Measurements from ENCODE around the gene FAM107A. TPM values are rescaled to one million over a fixed set of nuclear protein-coding genes. Genes with fewer than 3 reads are reported as not detected.
A peak's percentile ranks its signal among the peaks of the same experiment; 100 is the strongest.

Gene FAM107A
- total and polyA plus RNA-seq, 2 experiments from 2014 or later = 1.0 to 1.1 TPM

DNA sequence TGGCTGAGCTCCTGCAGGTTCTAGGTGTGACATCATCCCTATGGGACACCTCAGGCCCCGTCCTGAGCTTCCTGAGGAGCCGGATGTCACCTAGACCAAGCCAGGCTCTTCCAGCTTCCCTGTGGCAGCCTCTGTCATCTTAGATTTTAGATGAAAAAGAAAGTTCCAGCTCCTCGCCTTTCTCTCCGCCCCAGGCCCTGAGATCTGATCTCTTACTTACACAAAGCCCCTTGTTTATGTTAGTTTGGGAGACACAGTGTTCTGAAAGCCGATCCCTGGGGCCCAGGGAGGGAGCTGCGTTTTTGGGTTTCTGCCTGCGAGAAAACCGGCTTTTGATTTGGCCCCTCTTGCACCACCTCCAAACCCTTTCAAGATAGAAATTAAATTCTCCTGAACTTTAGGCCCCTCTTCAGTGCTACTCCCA, 40.2 kb upstream of the FAM107A start:
- Histone ChIP-seq H3K36me3 (ENCODE audit: insufficient read depth) (no peaks in the 10 kb centered on the region), H3K27ac (ENCODE audit: low read depth) (no peak overlapping the region), H3K27me3 (ENCODE audit: insufficient read depth) (no peaks in the 10 kb centered on the region), H3K79me2 (replicated peaks; ENCODE audit: insufficient read depth) (no peaks in the 10 kb centered on the region), H3F3A (replicated peaks; ENCODE audit: low read depth) (no peaks in the 10 kb centered on the region), H3K4me3 (no peak overlapping the region), H3K9me2 (ENCODE audit: insufficient read depth) (no peaks in the 10 kb centered on the region), H3K4me2 (no peak overlapping the region), H3K4me1 (ENCODE audit: insufficient read depth) (no peaks in the 10 kb centered on the region), H2AFZ (peak overlapping the region; percentile 63; the same call in 1 of the 2 replicates), H4K20me1 (replicated peaks; ENCODE audit: insufficient read depth) (no peaks in the 10 kb centered on the region)
- Mint-ChIP-seq H3K27ac (no peak overlapping the region; the same call in 1 of the 2 replicates), H3K36me3 (ENCODE audit: low read depth) (no peaks in the 10 kb centered on the region), H3K27me3 (ENCODE audit: insufficient read depth, low read depth, poor library complexity) (peaks cover 12% of the 10 kb centered on the region), H3K4me3 (no peak overlapping the region), H3K4me1 (peaks cover 6% of the 10 kb centered on the region; the same call in 2 of the 3 replicates), H3K9me3 (no peaks in the 10 kb centered on the region; the same call in 2 of the 3 replicates)
- TF ChIP-seq STAT1 (IDR thresholded peaks at IDR 0.05; ENCODE audit: unreplicated experiment) (no peak), ZNF462 (CRISPR knock-in tag; IDR thresholded peaks at IDR 0.05) (no peak), CREB1 (CRISPR knock-in tag; IDR thresholded peaks at IDR 0.05; ENCODE audit: low read depth) (no peak)
- ATAC-seq (peak; percentile 48), DNase-seq (ENCODE audit: low spot score) (no peak)

GRCh38 chr3:58613236-58614132, 36.3 kb upstream of the FAM107A start:
- H3K9me3 Mint-ChIP-seq = no peaks in the 10 kb centered on the region
- Histone ChIP-seq H2AFZ (peak overlapping the region; percentile 43; the same call in 1 of the 2 replicates), H3F3A (replicated peaks; ENCODE audit: low read depth) (no peaks in the 10 kb centered on the region), H3K4me3 (no peak overlapping the region), H3K4me2 (no peak overlapping the region), H3K79me2 (replicated peaks; ENCODE audit: insufficient read depth) (no peaks in the 10 kb centered on the region), H3K4me1 (ENCODE audit: insufficient read depth) (no peaks in the 10 kb centered on the region), H3K27ac (ENCODE audit: low read depth) (no peak overlapping the region), H3K36me3 (ENCODE audit: insufficient read depth) (no peaks in the 10 kb centered on the region), H3K27me3 (ENCODE audit: insufficient read depth) (no peaks in the 10 kb centered on the region), H3K9me2 (ENCODE audit: insufficient read depth) (no peaks in the 10 kb centered on the region), H4K20me1 (replicated peaks; ENCODE audit: insufficient read depth) (no peaks in the 10 kb centered on the region)
- H3K4me1 Mint-ChIP-seq = peaks cover 6% of the 10 kb centered on the region; the same call in 2 of the 3 replicates
- DNase-seq (ENCODE audit: low spot score) (no peak), ATAC-seq (peak; percentile 71)
- no peaks in the 10 kb centered on the region for H3K36me3 Mint-ChIP-seq (ENCODE audit: low read depth)
- H3K27me3 Mint-ChIP-seq (ENCODE audit: insufficient read depth, low read depth, poor library complexity) = peaks cover 10% of the 10 kb centered on the region
- TF ChIP-seq EZH2phosphoT487 (IDR thresholded peaks at IDR 0.05; ENCODE audit: unreplicated experiment) = no peak
- H3K27ac Mint-ChIP-seq = no peak overlapping the region
- H3K4me3 Mint-ChIP-seq = no peak overlapping the region
